Omental fat pad (tissue), 4 donors: ENCODE measurements around the gene RUNDC1. TPM values are rescaled to one million over a fixed set of nuclear protein-coding genes. Genes with fewer than 3 reads are reported as not detected.

ENCODE experiments used
- ATAC-seq: fragments of 150-250 bp; one replicate; pipeline ENCODE4 v1.9.1; 2016; ENCODE audit warnings: mild to moderate bottlenecking, moderate library complexity; ENCODE audit not compliant: low FRiP score
- DNase-seq: peaks from one replicate; pipeline ENCODE4 v3.0.0-alpha.2; 2019; ENCODE audit warnings: low spot score
- total RNA-seq, 4 donors: library from RNA; depleted of rRNA; stranded (reverse); fragments of >200 nt; gene quantifications; one replicate each; pipeline ENCODE4 v1.1.0, GENCODE V29; 2016
- TF ChIP-seq, protein P1 (sequence below), 3 donors: fragments of 450-650 bp; IDR thresholded peaks; one replicate each; pipeline ENCODE4 v1.5.1; 2016 to 2017; ENCODE audit warnings: antibody characterized with exemption in 3 of 3, mild to moderate bottlenecking in 3 of 3, moderate library complexity in 2 of 3

RUNDC1 gene
- total RNA-seq, 4 donors from 2014 or later, result 8.5 to 12.4 (median 10.6) TPM

GRCh38 chr17:43020030-43020621 is 39.8 kb downstream of the RUNDC1 start:
- DNase-seq (no peak), ATAC-seq (no peak)
- TF ChIP-seq, protein P1, sequence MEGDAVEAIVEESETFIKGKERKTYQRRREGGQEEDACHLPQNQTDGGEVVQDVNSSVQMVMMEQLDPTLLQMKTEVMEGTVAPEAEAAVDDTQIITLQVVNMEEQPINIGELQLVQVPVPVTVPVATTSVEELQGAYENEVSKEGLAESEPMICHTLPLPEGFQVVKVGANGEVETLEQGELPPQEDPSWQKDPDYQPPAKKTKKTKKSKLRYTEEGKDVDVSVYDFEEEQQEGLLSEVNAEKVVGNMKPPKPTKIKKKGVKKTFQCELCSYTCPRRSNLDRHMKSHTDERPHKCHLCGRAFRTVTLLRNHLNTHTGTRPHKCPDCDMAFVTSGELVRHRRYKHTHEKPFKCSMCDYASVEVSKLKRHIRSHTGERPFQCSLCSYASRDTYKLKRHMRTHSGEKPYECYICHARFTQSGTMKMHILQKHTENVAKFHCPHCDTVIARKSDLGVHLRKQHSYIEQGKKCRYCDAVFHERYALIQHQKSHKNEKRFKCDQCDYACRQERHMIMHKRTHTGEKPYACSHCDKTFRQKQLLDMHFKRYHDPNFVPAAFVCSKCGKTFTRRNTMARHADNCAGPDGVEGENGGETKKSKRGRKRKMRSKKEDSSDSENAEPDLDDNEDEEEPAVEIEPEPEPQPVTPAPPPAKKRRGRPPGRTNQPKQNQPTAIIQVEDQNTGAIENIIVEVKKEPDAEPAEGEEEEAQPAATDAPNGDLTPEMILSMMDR (IDR thresholded peaks at IDR 0.05), result no peak

DNA sequence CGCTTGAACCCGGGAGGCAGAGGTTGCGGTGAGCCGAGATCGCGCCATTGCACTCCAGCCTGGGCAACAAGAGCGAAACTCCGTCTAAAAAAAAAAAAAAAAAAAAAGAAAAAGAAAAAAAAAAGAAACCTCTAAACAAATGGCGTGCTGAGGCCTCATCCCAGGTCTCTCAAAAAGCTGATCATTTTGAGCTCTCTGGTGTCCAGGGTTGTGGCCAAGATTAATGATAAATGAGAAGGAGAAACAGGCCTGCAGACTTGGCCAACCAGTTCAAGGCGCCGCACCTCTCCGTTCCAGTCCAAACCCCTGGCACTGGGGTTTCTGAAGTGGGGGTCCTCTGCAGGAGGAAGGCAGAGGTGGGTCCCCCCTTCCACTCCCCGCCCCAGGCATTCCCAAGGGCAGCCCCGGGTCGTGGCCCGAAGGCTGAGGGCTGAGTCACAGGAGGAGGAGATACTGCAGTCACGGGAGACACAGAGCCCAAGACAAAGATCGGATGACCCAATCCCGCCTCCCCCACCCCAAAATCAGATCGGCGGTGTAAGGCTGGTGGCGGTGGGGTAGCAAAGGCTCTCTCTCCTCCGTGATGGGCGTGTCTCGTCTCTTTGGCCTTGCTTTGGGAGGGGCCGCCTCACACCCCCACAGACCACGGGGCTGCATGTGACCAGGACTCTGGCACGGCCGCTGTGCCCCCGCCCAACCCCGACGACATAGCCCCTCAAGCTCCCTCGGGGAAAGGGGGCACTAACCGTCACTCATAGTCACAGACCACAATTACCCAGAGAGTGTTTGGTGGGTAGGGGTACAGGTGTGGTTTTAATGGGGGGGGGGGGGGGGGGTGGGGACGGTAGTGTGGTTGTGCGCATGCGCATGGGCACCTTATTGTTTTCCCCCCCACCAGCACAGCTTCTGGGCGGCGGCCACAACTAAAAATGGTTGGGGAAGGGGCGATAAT is 40.7 kb downstream of the RUNDC1 start:
- ATAC-seq, result peak; percentile 51
- TF ChIP-seq, protein P1 (IDR thresholded peaks at IDR 0.05), result no peak
- DNase-seq, result peak; percentile 60

DNA sequence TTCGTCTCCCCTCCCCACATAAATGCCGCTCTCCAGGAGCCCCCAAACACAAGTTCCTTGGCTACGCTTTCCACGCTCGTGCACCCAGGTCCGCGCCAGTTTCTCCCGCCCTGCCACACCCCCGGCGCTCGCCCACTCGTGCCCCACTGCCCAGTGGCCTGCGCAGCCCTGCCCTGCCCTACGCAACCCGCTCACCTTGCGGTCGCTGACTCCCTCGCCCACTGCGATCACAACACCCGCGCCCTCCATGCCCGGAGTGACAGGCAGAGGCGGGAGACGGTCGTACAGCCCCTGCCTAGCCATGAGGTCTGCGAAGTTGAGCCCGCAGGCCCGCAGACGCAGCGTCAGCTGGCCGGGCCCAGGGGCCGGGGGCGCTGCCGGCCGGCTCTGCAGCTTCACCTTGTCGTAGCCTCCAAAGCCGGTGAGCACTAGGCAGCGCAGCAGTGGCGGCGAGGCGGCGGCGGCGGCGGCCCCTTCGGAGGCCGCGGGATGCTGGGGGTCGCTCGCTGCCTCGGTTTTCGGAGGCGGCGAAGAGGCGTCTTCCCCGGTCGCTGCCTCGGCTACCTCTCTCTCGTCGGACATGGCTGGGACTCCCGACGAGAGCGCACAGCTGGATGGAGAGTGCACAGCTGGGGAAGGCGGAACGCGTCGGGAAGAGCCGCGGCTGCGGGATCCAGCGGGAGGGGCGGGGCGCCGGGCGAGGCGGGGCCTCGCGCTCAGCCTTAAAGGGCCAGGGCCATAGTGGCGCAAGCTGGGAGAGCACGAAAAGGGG is 41.6 kb downstream of the RUNDC1 start, which contains the start of gene VAT1:
Gene VAT1, minus strand, starts transcription at position 645 of the 772 bp plus-strand sequence. Its CDS starts 63 bp downstream, at position 582.
- DNase-seq (peak; percentile 45), ATAC-seq (peak; percentile 53)
- TF ChIP-seq, protein P1 (IDR thresholded peaks at IDR 0.05), result no peak

DNA sequence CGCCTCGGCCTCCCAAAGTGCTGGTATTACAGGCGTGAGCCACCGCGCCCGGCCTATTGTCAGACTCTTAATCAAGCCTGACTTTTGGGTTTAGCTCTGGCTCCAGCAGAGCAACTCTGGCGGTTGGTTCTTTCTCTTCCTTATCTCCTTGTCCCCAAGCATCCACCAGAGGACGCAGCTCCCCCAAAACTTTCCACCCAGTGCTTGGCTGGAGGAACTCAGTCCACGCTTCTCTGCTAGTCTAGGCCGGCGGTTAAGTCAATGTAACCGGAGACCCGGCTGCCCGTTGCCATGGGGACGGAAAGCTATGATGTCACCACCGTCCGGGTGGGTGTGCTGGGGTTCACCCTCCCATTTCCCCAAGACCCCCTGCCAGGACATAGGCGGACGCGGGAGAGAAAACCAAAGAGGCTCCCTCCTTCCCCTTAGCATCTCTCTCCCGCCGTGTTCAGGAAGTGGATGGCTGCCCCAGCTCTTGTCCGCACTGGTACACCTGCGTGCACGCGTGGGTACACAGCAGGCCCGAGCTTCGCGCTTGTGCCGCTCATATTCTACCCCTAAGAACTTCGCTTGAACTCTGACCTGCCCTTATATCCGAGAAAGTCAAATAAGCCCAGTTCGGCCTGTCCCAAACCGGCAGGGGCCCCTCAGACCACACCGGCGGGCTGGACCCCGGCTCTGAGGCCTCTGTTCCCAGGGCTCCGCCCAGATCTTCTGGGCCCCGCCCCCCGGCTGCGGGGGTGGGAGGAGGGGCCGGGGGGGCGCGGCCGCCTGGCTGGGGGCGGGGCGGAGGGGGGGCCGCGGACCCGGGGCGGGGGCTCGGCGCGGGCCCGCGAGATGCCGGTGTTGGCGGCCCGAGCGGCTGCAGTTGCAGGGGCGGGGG is 44.3 kb downstream of the RUNDC1 start, which contains the start of gene RND2:
Gene RND2, plus strand, starts transcription at position 825 of the 883 bp plus-strand sequence. CDS start 117 bp downstream, outside the sequence.
- DNase-seq (peak; percentile 75), ATAC-seq (peak; percentile 59)
- TF ChIP-seq, protein P1 (IDR thresholded peaks at IDR 0.05), result peak in 1 of 3 donors; percentile 7

DNA sequence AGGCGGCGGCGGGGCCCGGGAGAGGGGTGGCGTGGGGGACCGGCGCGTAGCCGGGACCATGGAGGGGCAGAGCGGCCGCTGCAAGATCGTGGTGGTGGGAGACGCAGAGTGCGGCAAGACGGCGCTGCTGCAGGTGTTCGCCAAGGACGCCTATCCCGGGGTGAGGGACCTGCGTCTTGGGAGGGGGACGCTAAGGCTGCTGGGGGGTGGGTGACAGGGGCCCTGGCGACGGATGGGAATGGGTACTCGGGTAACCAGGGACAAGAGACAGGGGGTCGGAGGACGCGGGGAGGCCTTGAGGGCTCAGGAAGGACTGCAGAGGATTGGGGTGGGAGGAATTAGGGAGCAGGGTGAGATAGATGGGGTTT is 44.9 kb downstream of the RUNDC1 start:
- TF ChIP-seq, protein P1 (IDR thresholded peaks at IDR 0.05), result no peak
- no peak for ATAC-seq
- no peak for DNase-seq
